ENCODE data around the gene FBXO10. TPM values are rescaled to one million over a fixed set of nuclear protein-coding genes. Genes with fewer than 3 reads are reported as not detected.

Gene FBXO10
- total RNA-seq, 4 donors from 2014 or later: 7.3 to 16.2 (median 9.2) TPM

GRCh38 chr9:37508135-37508833 is 67.9 kb downstream of the FBXO10 start:
- ATAC-seq (ENCODE audit: low FRiP score) (no peak), DNase-seq (ENCODE audit: low spot score) (no peak)
- TF ChIP-seq, protein P1, sequence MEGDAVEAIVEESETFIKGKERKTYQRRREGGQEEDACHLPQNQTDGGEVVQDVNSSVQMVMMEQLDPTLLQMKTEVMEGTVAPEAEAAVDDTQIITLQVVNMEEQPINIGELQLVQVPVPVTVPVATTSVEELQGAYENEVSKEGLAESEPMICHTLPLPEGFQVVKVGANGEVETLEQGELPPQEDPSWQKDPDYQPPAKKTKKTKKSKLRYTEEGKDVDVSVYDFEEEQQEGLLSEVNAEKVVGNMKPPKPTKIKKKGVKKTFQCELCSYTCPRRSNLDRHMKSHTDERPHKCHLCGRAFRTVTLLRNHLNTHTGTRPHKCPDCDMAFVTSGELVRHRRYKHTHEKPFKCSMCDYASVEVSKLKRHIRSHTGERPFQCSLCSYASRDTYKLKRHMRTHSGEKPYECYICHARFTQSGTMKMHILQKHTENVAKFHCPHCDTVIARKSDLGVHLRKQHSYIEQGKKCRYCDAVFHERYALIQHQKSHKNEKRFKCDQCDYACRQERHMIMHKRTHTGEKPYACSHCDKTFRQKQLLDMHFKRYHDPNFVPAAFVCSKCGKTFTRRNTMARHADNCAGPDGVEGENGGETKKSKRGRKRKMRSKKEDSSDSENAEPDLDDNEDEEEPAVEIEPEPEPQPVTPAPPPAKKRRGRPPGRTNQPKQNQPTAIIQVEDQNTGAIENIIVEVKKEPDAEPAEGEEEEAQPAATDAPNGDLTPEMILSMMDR (IDR thresholded peaks at IDR 0.05): no peak

DNA sequence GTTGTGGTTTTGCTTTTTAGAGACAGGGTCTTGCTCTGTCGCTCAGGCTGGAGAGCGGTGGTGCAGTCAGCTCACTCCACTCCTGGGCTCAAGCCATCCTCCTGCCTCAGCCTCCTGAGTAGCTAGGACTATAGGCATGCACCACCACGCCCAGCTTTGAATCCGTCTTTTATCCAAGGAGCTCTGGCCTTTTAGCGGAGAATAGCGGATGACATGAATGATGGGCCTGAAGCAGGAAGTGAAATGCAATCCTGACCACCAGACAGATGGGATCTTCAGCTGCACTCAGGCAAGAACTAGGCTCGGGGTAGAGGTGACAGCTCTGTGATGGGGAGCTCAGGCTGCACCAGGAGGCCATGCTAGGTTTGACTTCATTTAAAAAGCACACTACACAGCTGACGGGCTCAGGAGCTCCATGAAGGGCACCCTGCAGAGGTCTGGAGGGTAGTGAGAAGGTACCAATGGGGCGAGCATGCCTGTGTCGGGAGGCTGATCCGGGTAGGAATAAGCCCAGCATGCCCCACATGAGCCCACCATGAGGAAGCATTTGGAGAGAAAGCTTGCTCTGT is 68.5 kb downstream of the FBXO10 start:
- DNase-seq (ENCODE audit: low spot score) (no peak), ATAC-seq (ENCODE audit: low FRiP score) (no peak)
- TF ChIP-seq, protein P1 (IDR thresholded peaks at IDR 0.05): no peak

DNA sequence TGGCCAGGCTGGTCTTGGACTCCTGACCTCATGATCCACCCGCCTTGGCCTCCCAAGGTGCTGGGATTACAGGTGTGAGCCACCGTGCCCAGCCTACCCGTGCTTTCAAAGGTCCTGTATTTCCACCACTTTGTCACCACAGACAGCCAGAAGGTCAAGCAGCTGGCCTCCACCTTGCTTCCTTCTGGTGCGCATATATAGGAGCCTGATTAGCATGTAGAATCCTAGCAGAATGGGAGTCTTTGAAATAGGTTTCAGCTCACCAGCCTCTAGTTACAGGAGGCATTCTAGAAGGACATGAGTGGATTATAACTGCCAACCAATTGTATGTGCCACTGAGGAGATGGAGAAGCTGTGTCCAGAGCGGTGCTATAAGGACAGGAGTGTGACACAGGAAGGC is 71.6 kb downstream of the FBXO10 start:
- TF ChIP-seq, protein P1 (IDR thresholded peaks at IDR 0.05): no peak
- DNase-seq (ENCODE audit: low spot score) (no peak), ATAC-seq (ENCODE audit: low FRiP score) (no peak)

DNA sequence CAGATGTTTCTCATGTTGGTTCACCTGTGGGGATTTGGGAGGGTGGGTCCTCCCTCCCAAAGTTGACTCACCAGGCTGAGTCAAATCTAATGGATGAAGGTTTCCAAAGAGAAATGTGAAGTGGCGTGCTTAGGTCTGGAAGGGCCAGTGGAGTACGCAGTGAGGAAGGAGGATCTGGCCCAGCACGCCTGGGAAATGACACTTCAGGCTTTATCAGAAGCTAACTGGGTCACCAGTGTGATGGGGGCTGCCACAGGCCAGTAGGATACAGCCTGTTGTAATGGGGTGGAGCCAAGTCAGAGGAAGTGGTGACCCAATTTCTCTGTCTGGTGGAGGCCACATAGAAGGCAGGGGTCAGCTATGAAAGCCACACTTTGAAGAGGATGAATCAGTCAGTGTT is 72.4 kb downstream of the FBXO10 start:
- DNase-seq (ENCODE audit: low spot score): no peak
- TF ChIP-seq, protein P1 (IDR thresholded peaks at IDR 0.05): no peak
- ATAC-seq (ENCODE audit: low FRiP score): peak; percentile 25

- ATAC-seq (ENCODE audit: low FRiP score) (no peak), DNase-seq (ENCODE audit: low spot score) (no peak)
- TF ChIP-seq, protein P1 (IDR thresholded peaks at IDR 0.05): no peak
These were observed 74.1 kb downstream of the FBXO10 start for GRCh38 chr9:37501957-37502596.

DNA sequence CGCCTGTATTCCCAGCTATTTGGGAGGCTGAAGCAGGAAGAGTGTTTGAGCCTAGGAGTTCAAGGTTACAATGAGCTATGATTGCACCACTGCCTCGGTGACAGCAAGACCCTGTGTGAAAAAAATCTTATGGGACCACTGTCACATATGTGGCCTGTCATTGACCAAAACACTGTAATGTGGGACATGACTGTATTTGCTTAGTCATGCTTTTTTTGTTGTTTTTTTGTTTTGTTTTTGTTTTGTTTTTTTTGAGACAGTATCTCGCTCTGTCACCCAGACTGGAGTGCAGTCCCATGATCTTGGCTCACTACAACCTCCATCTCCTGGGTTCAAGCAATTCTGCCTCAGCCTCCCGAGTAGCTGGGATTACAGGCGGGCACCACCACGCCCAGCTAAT is 76.9 kb downstream of the FBXO10 start:
- ATAC-seq (ENCODE audit: low FRiP score) (no peak), DNase-seq (ENCODE audit: low spot score) (no peak)
- TF ChIP-seq, protein P1 (IDR thresholded peaks at IDR 0.05): no peak
